ENCODE data around the gene DLGAP4. TPM values are rescaled to one million over a fixed set of nuclear protein-coding genes. Genes with fewer than 3 reads are reported as not detected.

DLGAP4 gene
- total RNA-seq, 1 donor from 2014 or later, result 99.1 TPM

DNA sequence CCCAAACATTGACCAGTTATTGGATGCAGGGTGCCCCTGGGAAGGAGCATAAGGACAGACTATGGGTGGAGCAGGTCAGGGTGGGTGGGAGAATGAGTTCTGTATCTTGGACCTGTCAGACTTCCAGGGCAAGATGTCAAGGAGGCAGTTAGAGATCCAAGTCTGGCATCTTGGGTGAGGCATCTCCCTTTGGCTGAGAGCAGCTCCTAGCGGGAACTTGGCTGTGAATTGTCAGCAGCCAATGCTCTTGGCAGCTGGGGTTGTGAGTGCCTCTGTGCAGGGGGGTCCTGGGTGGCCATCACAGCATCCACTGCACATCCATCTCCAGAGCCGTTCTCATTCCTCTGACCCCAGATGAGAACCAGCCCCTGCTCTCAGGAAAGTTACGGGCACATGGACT, 118.2 kb downstream of the DLGAP4 start:
- Mint-ChIP-seq H3K36me3 (no peaks in the 10 kb centered on the region), H3K4me3 (no peak overlapping the region), H3K4me1 (no peaks in the 10 kb centered on the region), H3K27ac (no peak overlapping the region), H3K27me3 (ENCODE audit: low read depth) (peaks cover 25% of the 10 kb centered on the region), H3K9me3 (no peaks in the 10 kb centered on the region)
- TF ChIP-seq, protein P1, sequence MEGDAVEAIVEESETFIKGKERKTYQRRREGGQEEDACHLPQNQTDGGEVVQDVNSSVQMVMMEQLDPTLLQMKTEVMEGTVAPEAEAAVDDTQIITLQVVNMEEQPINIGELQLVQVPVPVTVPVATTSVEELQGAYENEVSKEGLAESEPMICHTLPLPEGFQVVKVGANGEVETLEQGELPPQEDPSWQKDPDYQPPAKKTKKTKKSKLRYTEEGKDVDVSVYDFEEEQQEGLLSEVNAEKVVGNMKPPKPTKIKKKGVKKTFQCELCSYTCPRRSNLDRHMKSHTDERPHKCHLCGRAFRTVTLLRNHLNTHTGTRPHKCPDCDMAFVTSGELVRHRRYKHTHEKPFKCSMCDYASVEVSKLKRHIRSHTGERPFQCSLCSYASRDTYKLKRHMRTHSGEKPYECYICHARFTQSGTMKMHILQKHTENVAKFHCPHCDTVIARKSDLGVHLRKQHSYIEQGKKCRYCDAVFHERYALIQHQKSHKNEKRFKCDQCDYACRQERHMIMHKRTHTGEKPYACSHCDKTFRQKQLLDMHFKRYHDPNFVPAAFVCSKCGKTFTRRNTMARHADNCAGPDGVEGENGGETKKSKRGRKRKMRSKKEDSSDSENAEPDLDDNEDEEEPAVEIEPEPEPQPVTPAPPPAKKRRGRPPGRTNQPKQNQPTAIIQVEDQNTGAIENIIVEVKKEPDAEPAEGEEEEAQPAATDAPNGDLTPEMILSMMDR (IDR thresholded peaks at IDR 0.05; ENCODE audit: unreplicated experiment), result no peak
- DNase-seq (ENCODE audit: low spot score in 2 of 2, unreplicated experiment in 2 of 2), result no peak

- no peak for DNase-seq (ENCODE audit: low spot score in 2 of 2, unreplicated experiment in 2 of 2)
- H3K27ac Mint-ChIP-seq, result no peak overlapping the region
- H3K27me3 Mint-ChIP-seq (ENCODE audit: low read depth), result peaks cover 25% of the 10 kb centered on the region
- no peaks in the 10 kb centered on the region for H3K36me3 Mint-ChIP-seq
- no peaks in the 10 kb centered on the region for H3K9me3 Mint-ChIP-seq
- TF ChIP-seq, protein P1 (IDR thresholded peaks at IDR 0.05; ENCODE audit: unreplicated experiment), result no peak
- H3K4me1 Mint-ChIP-seq, result no peaks in the 10 kb centered on the region
- no peak overlapping the region for H3K4me3 Mint-ChIP-seq
Observed at GRCh38 chr20:36425166-36425565, 119.0 kb downstream of the DLGAP4 start.

- no peak for DNase-seq (ENCODE audit: low spot score in 2 of 2, unreplicated experiment in 2 of 2)
- H3K9me3 Mint-ChIP-seq, result no peaks in the 10 kb centered on the region
- H3K27ac Mint-ChIP-seq, result no peak overlapping the region
- no peak overlapping the region for H3K4me3 Mint-ChIP-seq
- H3K36me3 Mint-ChIP-seq, result no peaks in the 10 kb centered on the region
- peaks cover 21% of the 10 kb centered on the region for H3K27me3 Mint-ChIP-seq (ENCODE audit: low read depth)
- H3K4me1 Mint-ChIP-seq, result no peaks in the 10 kb centered on the region
- TF ChIP-seq, protein P1 (IDR thresholded peaks at IDR 0.05; ENCODE audit: unreplicated experiment), result no peak
Observed at GRCh38 chr20:36431604-36432003, 125.5 kb downstream of the DLGAP4 start.

- Mint-ChIP-seq H3K4me3 (no peak overlapping the region), H3K27me3 (ENCODE audit: low read depth) (peaks cover 21% of the 10 kb centered on the region), H3K9me3 (no peaks in the 10 kb centered on the region), H3K36me3 (no peaks in the 10 kb centered on the region), H3K4me1 (no peaks in the 10 kb centered on the region), H3K27ac (no peak overlapping the region)
- no peak for DNase-seq (ENCODE audit: low spot score in 2 of 2, unreplicated experiment in 2 of 2)
- TF ChIP-seq, protein P1 (IDR thresholded peaks at IDR 0.05; ENCODE audit: unreplicated experiment), result no peak
Observed at GRCh38 chr20:36432096-36432495, 126.0 kb downstream of the DLGAP4 start.

DNA sequence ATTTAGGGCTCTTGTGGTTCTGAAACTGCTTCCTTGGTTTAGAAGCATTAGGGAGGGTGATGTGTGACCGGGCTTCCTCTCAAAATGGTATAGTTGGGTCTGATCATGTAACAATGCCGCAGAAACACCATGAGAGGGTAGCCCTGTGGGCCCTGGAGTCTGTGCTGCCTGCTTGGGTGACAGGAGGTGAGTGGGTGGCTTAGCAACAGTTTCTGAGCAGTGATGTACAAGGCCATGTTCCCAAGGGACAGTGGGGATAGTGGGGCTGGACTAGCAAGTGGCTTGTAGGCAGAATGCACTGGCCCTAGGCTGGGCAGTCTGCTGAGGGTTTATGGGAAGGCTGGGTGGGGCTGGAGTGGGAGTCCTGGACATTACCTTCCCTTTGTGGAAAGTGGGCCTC, 128.2 kb downstream of the DLGAP4 start:
- no peaks in the 10 kb centered on the region for H3K4me1 Mint-ChIP-seq
- H3K27me3 Mint-ChIP-seq (ENCODE audit: low read depth), result peaks cover 22% of the 10 kb centered on the region
- no peak overlapping the region for H3K27ac Mint-ChIP-seq
- H3K36me3 Mint-ChIP-seq, result no peaks in the 10 kb centered on the region
- DNase-seq (ENCODE audit: low spot score in 2 of 2, unreplicated experiment in 2 of 2), result no peak
- H3K9me3 Mint-ChIP-seq, result no peaks in the 10 kb centered on the region
- H3K4me3 Mint-ChIP-seq, result no peak overlapping the region
- TF ChIP-seq, protein P1 (IDR thresholded peaks at IDR 0.05; ENCODE audit: unreplicated experiment), result no peak

DNA sequence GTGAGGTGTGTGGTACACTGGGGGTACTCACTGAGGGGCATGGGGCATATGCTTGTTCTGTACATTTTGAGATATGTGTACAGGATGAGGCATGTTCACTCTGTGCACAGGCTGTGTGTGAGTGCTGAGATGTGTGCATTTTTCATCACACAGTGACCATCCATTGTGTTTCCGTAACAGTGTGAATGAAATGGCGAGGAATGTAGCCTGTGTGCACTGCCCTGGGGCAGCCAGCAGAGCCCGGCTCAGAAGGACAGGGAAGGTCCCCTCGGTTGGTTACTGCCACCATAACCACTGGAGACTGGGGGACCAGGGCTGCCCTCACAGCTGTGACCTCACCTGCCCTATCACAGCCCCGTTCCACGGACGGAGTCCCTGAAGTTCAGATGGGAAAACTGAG, 129.0 kb downstream of the DLGAP4 start:
- H3K4me1 Mint-ChIP-seq, result no peaks in the 10 kb centered on the region

More for the DNA sequence above, 129.0 kb downstream of the DLGAP4 start:
- no peaks in the 10 kb centered on the region for H3K36me3 Mint-ChIP-seq
- no peak overlapping the region for H3K27ac Mint-ChIP-seq
- peaks cover 22% of the 10 kb centered on the region for H3K27me3 Mint-ChIP-seq (ENCODE audit: low read depth)
- TF ChIP-seq, protein P1 (IDR thresholded peaks at IDR 0.05; ENCODE audit: unreplicated experiment), result no peak
- no peak overlapping the region for H3K4me3 Mint-ChIP-seq
- DNase-seq (ENCODE audit: low spot score in 2 of 2, unreplicated experiment in 2 of 2), result no peak
- no peaks in the 10 kb centered on the region for H3K9me3 Mint-ChIP-seq

Data from mesothelial cell of epicardium (in vitro differentiated cells).